Ammon's horn (tissue), 1 donor: ENCODE measurements around the gene DECR2.
"Not testable (repeated sequence)": the region's sequence is repeated elsewhere in the genome, so short reads cannot be mapped to it uniquely, and the experiment has no call there.

Experiments
- DNase-seq: peaks from one replicate; pipeline ENCODE4 v3.0.0-alpha.2; 2016; ENCODE audit warnings: low spot score

Gene DECR2

DNA sequence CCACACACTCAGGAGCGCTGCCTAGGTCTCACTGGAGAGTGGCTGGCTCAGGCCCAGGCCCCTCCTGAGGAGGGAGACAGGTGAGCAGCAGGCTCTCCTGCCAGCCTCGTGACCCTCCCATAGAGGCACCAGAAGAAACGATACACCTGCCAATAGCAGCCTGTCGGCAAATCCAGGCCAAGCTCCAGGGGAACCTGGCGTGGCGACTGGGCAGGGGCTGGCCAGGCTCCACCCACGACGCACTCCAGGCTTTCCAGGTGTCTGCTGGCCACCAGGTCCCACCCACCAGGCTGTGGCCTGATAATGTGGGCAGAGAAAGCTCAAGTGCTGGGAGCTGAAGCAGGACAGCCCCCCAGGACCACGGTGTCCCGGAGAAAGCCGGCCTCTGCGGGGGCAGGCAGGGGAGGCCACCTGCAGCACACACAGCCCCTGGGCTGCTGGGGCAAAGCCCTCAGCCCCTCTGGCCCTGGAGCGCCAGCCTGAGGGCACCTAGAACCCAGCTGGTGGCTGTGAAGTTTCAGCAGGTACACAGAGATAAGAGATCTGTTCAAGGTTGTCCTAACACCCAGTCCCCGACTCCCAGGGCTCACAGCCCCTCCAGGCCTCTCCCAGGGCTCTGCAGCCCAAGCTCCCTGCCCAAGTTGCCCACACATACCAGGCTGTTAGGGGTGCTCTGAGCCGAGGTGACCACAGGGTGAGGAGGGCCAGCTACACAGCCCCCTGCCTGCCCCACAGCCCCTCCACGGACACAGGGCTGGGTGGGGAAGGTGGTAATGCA is 22.3 kb upstream of the DECR2 start:
- DNase-seq, result no peak

DNA sequence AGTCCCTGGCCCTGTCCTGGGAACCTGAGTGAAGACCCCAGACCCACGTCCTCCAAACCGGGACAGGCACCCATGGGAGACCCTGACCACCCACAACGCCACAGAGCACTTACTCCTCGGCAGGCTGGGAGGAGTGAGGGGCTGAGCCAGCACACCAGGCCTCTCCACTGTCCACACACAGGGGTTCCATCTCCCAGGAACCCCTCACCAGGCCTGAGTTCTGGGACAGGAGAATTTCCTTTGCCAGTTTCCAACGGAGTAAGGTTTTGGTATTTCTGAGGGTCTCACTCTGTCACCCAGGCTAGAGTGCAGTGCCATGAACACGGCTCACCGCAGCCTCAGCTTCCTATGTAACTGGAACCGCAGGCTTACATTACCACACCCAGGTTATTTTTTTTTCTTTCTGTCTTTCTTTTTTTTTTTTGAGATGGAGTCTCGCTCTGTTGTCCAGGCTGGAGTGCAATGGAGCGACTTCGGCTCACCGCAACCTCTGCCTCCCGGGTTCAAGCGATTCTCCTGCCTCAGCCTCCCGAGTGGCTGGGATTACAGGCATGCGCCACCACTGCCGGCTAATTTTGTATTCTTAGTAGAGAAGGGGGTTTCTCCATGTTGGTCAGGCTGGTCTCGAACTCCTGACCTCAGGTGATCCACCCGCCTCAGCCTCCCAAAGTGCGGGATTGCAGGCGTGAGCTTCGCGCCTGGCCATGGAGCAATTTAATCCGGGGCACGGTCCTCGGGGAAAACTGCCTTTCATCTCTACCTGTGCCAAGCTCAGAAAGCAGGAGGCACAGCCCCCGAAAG is 21.5 kb upstream of the DECR2 start:
- no peak for DNase-seq

DNA sequence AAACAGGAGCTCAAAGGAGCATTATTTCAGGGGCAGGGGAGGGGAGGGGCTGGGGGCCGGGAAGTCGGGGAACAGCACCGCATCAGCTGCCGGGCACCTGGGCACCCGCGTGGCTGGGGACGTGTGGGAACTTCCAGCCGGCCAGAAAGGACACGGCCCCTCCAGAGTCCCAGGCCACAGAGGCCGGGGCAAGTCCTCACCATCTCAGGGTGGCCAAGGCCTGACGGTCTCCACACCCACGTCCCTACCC is 21.0 kb upstream of the DECR2 start:
- no peak for DNase-seq

DNA sequence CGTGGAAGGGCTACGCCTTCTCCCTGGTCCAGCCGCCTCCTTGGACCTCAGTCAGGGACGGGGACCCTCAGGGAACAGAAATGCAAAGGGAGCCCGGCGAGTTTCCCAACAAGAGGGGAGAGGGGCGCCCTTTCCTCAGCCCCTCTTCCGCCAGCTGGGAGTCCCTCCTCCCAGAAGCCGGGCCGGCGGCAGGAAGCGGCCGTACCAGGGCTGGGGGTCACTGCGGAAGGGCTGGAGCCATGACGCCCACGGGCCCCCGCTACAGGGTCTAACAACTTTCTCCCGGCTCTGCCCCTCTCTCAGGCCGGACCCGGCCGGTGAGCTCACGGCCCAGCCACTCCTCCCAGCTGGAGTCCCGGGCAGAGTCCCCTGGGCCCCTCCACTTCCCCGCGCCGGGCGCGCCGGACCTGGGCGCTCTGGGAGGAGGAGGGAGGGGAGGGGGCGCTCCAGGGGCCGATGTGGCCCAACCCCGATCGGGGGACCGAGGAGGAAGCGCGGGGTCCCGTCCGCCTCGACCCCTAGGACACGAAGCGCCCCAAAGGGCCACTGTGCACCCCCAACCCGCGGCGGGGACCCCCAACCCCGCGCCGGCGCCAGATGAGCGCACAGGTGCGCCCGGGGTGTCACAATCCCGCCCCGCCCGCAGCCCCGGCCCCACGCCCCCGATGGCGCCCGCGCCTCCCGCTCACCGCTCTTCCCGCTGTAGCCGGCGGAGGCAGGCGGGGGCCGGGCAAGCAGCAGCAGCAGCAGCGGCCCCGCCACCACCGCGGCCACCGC is 20.5 kb upstream of the DECR2 start:
- DNase-seq, result no peak

DNA sequence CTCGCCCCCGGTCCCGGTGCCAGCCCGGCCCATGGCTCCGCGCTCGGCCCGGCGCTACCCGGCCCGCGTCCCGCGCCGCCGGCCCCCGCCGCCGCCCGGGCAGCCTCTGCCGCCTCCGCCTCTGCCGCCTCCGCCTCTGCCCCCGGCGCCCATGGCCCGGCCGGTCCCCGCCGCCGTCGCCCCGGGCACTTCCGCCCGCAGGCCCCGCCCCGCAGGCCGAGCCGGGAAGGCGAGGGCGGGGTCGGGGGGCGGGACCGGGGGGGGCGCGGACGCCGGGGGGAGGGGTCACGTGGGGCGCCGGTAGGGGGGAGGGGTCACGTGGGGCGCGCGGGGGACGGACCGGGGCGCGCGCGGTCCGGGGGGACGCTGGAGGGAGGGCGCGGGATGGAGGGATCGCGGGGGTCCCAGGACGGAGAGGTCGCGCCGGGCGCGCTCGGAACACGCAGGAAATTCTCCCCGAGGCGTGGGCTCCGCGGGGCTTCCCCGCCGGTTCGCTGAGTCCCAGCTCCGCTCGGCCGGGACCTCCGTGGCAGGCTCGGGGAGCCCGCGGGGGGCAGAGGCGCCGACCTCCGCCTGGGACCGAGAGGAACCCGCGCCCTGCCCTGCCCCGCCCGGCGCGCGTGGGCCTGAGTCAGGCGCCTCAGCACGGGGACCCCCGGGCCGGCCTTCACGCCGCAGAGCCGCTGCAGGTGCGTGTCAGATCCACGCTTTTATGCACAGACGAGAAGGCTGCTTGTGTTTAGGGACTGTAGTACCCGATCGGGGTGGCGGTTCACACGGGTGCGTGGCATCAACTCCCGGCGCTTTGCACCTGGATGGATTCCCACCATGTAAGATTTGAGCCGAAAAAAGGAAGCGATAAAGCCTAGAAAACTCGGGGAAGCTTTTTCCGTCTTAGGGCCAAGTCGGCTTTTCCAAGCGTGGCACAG is 19.6 kb upstream of the DECR2 start, which contains the start of gene PGAP6:
Gene PGAP6, minus strand, starts transcription at position 190 of the 929 bp plus-strand sequence. Its CDS starts 157 bp downstream, at position 33.
- peak; percentile 76 for DNase-seq

DNA sequence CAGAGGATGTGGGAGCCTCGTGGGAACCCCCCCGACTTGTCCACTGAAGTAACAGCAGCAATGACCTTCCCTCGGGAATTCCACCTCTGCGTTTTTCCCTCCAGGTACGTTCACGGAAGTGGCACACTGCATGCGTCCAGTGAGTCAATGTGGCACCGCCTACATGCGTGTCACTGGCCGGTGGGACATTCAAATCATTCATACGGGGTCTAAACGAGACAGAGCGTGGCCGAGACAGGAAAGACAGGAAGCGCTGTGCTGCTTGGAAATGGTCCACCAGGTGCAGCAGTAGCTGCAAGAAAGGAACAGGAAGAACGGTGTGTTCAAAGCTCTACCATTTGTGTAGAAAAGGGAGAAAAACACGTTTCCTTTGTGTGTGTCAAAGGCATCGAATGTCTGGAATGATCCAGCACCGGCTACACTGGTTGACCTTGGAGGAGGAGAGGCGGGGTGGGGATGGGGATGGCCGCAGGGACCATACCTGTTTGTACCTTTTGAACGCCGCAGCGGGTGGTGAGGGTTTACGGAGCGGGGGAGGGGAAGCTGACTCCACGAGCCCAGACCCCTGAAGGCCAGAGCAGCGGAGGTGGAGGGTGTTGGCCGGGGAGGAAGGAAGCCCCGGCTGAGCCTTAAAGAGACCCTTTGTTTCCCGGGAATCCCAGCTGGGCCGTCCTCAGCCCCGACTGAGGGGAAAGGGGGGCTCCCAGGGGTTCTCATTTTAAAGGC is 18.2 kb upstream of the DECR2 start:
- no peak for DNase-seq

DNA sequence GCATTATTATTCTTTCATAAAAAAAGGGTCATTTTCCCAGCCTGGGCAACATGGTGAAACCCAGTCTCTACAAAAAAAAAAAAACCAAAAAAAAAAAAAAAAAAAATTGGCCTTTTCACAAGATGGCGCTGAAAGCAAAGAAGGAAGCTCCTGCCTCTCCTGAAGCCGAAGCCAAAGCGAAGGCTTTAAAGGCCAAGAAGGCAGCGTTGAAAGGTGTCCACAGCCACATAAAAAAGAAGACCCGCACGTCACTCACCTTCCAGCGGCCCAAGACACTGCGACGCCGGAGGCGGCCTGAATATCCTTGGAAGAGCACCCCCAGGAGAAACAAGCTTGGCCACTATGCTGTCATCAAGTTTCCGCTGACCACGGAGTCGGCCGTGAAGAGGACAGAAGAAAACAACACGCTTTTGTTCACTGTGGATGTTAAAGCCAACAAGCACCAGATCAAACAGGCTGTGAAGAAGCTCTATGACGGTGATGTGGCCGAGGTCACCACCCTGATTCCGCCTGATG is 15.0 kb upstream of the DECR2 start:
- DNase-seq, result peak; percentile 65

DNA sequence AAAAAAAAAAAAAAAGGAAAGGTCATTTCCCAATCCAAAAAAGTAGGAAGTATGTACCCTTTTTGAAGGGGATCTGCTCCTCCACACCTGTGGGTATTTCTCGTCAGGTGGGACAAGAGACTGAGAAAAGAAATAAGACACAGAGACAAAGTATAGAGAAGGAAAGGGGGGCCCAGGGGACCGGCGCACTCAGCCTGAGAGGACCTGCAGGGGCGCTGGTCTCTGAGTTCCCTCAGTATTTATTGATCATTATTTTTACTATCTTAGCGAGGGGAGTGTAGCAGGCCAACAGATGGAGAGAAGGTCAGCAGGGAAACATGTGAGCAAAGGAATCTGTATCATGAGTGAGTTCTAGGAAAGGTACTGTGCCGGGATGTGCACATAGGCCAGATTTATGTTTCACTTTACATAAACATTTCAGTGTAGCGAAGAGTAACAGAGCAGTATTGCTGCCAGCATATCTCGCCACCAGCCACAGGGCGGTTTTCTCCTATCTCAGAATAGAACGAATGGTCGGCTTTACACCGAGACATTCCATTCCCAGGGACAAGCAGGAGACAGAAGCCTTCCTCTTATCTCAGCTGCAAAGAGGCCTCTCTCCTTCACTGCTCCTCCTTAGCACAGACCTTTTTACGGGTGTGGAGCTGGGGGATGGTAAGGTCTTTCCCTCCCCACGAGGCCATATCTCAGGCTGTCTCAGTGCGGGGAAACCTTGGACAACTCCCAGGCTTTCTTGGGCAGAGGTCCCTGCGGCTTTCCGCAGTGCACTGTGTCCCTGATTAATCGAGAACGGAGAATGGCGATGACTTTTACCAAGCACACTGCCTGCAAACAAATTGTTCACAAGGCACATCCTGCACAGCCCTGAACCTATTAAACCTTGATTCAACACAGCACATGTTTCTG is 13.7 kb upstream of the DECR2 start:
- DNase-seq, result not testable (repeated sequence)

DNA sequence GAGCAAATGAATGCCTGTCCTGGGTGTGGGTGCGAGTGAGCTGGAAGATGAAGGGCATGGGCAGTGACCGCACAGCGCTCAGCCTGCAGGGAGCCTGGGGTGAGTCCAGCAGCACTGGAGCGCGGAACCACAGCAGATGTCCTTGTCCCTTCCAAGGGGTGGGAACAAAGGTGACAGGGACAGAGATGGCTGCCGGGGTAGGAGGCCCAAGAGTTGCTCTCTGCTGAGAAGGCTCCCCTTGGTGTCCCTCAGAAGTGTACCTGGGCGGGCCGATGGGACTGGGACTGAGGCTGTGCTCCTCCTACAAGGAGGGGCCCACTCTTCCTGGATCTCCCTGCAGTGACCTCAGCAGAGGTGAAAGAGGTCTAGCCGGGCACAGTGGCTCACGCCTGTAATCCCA is 12.3 kb upstream of the DECR2 start:
- no peak for DNase-seq

DNA sequence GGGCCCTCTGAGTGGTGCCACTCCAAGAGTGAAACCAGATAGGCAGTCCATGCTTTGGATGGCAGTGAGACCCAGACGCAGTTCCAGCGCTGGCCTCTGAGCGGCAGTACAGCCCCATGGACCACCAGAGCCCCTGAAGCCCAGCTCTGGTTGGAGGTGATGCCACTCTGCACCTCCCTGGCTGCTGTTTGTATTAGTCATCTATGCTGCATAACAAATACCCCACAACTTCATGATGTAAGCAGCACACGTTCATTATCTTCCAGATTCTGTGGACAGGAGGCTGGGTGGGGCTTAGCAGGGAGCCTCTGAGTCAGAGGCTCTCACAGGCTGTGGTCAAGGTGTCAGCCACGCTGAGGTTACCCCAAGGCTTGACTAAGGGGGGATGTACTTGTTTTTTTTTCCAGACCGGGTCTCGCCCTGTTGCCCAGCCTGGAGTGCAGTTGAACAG is 9.8 kb upstream of the DECR2 start:
- no peak for DNase-seq

DNA sequence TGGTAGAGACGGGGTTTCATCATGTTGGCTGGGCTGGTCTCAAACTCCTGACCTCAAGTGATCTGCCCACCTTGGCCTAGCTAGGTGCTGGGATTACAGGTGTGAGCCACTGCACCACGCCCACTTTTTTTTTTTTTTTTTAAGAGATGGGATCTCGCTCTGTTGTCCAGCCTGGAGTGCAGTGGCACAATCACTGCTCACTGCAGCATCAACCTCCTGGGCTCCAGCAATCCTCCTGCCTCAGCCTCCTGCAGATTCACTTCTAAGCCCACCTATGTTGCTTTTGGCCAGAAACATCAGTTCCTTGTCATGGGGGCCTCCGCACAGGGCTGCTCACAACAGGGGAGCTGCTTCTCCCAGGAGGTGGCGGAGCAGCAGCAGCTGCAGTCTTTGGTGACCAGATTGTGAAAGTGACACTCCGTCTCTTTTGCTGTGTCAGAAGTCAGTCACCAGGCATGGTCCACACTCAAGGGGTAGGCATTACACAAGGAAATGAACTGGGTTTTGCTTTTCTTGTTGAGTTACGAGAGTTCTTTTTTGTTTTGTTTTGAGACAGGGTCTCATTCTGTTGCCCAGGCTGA is 9.1 kb upstream of the DECR2 start:
- DNase-seq, result peak; percentile 1

DNA sequence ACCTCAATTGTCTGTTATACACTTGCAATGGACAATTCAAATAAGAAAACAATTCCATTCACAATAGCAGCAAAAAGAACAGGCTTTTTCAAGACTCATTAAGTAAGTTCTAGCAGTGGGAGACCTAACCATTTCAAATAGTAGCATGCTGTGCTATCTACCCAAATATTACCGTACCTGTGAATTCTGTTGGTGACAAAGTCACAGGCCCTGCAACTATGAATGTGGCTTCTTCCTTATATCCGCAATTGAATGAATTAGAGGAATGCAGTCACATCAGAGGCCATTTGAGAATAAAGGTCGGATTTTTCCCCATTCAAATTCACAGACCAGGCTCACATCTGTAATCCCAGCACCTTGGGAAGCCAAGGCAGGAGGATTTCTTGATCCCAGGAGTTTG is 5.5 kb upstream of the DECR2 start:
- DNase-seq, result no peak

DNA sequence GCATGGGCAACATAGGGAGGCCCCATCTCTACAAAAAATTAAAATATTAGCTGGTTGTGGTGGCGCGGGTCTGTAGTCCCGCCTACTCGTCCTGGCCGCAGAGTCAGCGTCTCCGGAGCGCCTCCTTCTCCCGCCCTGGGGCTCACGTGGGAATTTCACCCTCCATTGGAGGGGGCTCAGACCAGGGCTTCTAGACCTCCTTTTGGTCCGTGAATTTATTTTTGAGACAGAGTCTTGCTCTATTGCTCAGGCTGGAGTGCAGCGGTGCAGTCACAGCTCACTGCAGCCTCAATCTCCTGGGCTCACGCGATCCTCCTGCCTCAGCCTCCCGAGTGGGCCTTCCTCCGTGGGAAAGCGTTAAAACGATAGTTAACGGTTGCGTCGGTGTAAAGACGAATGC is 5.1 kb upstream of the DECR2 start:
- no peak for DNase-seq

DNA sequence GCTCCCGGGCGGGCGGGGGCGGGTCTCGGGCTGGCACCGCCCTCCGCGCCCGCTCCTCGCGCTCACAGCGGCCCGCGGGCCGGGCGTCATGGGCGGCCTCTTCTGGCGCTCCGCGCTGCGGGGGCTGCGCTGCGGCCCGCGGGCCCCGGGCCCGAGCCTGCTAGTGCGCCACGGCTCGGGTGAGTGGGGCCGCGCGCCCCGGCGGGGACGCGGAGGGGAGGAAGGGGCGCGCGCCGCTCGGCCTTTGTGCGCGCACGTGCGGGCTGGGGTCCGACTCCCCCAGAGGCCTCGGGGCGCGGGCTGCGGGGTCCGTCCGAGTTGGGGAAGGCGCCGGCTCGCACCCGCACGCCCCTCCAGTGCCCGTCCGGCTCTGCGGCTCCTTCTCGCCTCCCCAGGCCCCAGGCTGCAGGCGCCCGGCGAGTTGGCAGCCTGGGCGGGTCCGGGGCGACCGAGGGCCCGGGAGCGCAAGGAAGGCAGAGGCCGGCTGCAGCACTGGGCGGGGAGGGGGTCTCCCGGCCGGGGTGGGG is 4.5 kb upstream of the DECR2 start, which contains the start of gene NME4:
Gene NME4, plus strand, starts transcription at position 65 of the 527 bp plus-strand sequence. Its CDS starts 24 bp downstream, at position 89.
- DNase-seq, result no peak

DNA sequence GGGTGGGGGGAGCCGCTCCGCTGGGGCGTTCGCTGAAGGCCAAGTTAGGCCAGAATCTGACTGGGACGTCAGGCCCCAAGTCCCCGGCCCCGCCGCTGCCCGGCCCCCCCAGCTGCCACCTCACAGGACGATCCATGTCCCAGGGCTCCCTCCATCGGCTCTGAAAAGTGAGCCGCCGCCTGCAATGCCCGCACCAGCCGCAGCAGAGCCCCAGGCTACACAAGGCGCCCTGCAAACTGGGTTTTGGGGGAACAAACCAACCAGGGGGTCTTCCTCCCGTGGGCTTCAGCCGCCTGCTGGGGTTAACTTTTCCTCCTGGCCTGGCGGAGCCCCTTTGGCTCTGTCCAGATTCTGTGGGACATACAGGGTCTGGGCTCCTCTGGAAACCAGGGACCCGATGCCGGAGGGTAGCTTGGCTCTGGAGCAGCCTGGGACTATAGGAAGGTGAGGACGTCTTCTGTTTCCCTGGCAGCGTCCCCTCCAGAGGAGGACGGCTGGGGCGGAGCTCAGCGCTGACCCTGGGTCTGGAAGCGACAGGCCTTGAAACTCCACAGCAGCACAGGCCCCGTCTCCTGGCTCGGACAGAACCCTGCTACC is 3.9 kb upstream of the DECR2 start:
- peak; percentile 63 for DNase-seq

DNA sequence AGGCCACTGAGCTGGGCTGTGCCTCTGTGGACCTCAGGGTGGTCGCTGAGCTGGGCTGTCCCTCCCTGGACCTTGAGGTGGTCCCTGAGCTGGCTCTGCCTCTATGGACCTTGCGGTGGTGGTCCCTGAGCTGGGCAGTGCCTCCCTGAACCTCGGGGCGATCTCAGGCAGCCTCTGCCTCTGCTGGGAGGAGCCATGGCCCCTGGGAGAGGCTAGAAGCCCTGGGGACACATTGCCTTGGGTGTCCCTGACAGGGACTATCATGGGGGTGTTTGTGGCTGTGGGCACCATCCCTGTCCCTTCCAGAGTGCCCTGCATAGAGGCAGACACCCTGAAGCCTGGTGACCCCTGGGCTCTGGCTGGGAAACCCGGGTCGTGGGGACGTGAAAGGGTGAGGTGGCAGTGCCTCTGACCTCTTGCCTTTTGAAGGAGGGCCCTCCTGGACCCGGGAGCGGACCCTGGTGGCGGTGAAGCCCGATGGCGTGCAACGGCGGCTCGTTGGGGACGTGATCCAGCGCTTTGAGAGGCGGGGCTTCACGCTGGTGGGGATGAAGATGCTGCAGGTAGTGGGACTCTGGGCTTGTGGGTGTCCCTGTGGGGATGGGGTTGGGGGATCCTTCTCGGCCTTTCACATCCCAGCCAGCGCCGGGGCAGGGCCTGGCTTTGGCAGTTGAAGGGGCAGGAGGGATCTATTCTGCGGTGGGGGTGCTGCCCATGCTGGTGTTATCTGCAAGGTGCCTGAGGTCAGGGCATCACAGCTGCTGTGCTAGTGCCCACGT is 2.9 kb upstream of the DECR2 start:
- no peak for DNase-seq

DNA sequence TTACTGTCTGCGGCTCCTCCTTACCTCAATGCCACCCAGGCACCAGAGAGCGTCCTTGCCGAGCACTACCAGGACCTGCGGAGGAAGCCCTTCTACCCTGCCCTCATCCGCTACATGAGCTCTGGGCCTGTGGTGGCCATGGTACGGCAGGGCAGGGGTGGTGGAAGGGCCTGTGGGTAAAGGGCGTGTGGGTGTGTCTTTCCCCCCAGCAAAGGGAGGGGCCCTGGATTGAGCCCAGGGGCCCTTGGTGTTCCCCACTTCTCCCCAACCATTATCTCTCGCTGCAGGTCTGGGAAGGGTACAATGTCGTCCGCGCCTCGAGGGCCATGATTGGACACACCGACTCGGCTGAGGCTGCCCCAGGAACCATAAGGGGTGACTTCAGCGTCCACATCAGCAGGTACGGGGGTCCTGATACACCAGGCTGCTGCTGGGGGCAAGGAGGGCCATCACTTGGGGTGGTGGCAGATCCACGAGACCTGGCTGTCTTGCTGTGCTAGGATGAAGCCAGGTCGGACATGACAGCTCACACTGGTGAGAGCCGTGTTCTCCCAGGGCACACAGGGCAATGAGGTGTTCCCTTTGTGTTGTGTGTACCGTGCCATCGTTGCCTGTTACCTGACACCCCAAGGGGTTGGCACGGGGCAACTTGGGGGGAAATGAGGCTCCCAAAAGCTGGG is 2.2 kb upstream of the DECR2 start:
- no peak for DNase-seq
